GM18502 (cell line): Measurements from ENCODE around the gene SLC9A9.

Experiments
- ATAC-seq: cut with Tn5 transposase; IDR thresholded peaks from one replicate; pipeline ENCODE4 v1.9.1; 2021; ENCODE audit warnings: mild to moderate bottlenecking; ENCODE audit not compliant: unreplicated experiment, poor library complexity

SLC9A9 gene

DNA sequence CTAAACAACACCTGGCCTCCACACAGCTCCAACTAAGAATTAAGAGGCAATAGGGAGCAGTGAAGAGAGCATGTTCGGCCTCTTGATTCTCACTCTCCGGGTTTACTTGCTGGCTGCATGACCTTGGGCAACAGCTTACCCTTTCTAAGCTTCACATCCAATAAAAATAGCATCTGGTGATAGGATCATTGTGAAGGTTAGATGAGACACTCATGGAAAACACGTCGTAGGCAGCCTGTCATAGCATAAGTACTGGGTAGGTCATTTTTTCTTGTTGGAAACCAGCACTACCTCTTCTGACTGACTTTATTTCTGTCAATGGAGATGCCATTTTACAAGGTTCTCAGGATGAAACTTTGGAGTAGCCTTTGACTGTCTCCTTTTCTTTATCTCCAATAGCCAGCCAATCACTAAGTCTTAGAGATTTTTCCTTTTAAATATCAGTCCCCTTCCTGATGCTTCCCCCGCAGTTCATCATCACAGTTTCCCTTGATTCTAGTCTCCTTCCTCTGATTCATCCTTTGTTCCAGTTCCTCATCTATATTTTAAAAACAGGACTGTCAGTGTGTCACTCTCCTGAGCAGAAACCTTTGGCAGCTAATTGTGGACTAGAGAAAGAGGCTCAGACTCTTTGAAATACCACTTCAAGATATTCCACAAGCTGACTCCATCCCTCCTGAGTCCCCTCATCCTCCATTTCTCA is 271.5 kb downstream of the SLC9A9 start:
- ATAC-seq, result no peak

DNA sequence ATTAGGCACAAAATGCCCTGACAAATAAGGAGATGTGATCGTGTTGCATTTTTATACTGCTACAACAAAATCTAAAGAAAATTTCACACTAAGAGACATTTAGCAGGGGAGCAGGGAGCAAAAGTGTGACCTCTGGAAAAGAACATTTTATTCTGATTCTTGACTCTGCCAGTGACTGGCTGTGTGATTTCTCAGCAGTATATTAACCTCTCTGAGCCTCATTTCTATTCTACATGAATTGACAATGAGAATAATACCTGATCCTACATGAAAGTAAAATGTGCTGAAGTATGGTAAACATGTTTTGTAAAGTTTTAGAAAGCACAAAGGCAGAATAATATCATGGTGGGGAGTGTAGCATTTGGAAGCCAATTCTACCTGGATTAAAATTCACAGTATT is 273.3 kb downstream of the SLC9A9 start:
- no peak for ATAC-seq

DNA sequence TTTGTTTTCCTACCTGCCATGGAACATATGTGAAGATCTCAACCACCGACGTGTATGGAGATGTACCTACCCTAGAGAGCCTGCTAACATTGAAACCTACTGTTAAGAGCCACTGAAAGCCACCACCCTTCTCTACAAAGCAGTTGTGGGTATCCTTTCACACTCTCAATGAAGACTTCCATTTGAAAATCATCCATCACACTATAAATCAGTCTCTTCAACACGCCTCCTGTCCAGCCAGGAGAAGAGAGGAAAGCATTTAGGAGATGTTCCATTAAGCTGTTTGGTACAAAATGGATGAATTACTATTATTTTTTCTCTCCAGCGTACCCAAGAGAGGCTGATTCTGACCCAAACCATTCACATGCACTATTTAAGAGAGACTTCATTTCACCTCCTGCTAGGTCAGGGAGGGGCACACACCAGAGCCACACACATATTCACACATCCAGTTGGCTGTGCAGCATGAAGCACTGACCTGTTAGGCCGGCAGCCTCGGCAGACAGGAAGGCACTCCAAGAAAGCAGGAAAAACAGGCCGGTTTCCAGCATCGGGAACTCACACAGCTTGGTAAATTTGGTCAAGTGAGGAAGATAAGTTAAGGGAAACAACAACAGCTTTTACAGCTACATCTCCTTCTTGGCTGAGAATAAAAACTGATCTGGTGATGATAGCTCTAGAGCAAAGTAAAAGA is 274.5 kb downstream of the SLC9A9 start:
- no peak for ATAC-seq

DNA sequence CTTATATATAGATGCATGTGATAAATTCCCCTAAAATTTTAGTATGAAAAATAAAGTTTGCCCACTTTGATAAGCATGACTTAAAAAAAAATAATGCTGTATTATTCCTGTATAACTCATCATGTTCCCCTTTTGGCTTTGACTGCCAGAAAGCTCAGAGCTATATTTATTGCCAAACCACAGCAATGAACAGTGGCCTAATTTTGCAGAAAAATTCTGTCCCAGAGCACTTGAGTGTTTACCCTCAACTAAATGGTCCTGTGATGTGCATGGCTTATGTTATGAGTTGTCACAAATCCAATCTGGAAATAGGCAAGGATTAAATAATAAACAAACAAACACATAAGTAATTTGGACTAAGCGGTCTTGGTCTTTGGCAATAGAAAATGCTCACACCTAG is 276.7 kb downstream of the SLC9A9 start:
- no peak for ATAC-seq

DNA sequence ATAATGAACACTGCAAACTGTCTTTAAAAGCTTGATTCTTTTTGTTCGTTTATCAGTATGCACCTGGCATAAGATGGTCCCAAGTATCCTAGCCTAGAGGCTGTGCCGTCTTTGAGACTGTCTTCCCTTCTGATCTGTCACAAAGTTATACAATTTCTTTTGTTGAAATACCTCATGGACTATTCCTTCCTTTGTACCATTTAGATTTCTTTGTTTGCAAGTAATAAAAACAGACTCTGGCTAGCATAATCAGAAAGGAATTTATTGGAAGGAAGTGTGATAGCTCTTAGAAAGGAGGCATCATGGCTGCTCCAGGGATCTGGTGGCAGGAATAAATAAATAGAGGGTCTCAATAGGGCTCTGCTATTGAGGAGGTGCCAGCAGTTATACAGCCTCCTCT is 280.4 kb downstream of the SLC9A9 start:
- ATAC-seq, result no peak

DNA sequence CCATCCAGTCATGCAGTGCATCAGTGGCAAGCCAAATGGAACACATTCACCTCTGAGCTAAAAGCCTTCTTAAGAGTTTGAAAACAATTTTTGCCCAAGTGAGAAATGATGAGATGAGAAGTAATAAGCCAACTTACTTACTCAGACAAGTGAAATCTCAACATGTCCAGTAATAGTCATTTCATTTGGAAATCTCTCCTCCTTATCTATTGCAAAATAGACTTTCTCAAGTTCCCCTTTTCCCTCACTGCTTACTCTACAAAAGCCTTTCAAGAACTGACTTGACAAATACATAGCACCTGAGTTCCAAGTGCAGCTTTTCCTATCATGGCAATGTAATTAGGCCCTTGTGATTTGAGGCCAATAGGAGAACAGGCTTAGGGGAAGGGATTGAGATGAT is 282.3 kb downstream of the SLC9A9 start:
- no peak for ATAC-seq

DNA sequence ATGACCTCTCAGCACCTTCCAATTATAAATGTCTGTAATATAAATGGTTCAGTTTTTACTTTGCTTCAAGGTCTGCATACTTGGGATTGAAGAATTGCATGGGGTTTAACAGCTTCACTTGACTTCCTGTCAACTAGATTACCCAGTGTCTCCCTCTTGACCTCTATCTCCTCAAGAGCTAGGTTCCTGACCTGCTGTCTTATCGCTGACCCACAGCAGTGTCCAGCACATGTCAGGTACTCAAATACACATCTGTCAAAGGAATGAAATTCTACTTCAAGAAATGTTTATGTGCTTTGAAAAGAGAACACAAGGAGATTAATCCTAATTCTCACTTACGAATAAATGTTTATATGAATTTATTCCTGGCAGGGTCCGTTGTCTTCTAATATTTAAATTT is 284.5 kb downstream of the SLC9A9 start:
- no peak for ATAC-seq

DNA sequence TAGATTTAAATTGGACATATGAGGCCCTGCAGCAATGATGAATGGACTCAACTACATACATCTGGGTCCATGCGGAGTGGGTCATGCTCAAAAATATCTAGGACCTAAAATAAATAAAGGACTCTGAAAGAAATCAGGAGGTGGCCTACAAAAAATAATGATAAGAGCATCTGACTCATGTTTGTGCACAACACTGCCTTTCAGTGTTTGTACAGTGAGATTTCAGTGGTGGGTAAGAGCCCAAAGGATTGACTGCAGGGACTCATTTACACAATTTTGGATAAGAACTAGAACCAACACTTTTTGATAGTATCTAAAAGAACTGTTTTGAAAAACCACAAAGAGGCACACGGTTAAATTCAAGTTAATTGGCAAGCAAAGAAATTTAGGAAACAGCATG is 285.5 kb downstream of the SLC9A9 start:
- no peak for ATAC-seq

DNA sequence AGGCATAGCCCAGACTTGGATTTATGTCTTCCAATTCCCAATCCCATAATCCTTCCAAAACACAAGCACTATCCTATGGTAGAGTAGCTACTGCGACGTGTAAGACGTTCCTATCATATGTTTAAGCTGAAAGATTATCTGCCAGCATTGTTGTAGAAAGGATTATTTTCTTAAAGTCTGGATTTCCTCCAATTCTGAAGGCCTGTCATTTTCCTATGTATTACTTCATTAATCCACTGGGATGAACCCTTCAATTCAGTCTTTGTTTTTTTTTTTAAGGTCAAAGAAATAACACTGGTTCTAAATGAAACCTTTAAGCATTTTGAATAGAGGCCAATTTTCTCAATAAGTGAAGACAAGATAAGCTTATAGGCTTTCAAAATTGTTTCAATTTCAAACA is 289.0 kb downstream of the SLC9A9 start:
- no peak for ATAC-seq

DNA sequence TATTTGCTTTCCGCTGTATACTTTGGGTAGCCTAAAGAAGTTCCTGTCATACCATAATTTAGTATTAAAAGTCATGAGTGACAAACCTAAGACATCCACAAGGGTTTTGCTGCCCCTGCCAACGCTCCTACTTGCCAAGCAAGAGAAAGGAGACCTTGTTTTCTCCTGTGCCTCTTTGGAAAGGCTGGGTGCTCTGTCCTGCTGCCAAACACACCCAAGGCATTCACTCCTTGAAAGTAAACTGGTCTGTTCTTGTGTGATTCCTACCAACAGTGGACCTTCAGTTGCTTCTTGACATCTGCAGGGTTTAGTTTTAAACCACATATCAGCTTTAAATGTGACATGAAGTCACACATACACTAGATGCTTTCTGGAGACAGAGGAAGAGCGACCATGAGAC is 295.4 kb downstream of the SLC9A9 start:
- ATAC-seq, result no peak

DNA sequence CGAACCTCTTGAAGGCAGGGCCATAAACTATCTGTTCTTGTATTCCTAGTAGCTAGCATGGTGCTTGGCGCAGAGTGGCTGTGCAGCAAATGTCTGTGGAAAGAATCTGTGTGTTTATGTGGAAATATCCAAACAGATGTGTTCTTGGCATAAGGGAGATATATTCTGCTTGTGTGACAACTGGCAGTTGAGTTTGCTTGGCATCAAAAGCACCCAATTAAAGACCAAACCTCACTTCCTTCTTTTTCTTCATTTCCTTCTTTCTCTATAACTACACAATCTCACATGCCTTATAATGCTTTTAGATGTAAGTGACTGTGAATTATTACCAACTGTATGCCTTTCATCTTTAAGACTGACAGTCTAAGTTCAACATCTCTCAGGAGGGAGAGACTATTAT is 296.5 kb downstream of the SLC9A9 start:
- no peak for ATAC-seq

DNA sequence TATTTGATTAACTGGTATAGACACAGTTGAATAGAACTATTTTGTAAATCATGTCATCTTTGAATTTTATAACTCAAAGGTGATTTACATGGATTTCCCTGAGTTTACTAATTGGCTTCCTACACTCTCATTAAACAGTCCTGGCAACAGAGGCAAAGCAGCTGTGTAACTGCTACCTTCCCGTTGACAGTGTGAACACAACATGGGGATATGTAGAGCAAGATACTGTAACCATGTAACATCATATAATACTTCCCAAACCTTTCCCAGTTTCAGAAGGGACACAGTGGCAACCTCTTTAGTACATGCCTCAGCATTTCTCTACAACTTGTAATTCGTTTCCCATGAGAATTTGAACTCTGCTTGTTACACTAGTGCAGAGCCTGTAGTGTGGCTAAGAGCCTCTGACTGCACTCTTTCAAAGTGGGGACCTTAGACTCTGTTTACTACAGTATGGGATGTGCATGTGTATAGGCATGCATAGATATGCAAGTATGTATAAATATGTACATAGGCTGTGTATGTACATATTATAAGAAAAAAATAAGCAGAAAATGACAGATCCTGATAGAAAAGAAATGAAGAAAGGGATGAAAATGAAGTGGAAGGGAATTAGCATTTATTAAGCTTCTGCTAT is 299.3 kb downstream of the SLC9A9 start:
- ATAC-seq, result no peak

DNA sequence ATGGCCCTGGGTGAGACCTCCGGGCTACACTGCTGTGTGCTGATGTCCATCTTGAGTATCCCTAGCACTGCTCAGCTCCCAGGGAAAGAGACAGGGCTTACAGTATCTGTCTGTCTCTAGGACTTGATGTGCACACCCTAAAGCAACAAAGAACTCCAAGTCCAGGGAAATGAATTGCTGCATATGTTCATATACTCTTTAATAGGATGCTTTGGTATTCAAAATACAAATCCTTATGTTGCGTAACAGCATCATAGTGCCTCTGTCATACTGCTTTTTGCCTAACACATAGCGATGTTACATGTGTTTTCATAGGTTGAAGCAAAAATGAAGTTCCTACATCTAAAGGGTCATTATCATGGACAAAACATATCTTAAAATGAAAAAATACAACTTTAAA is 299.9 kb downstream of the SLC9A9 start:
- no peak for ATAC-seq

DNA sequence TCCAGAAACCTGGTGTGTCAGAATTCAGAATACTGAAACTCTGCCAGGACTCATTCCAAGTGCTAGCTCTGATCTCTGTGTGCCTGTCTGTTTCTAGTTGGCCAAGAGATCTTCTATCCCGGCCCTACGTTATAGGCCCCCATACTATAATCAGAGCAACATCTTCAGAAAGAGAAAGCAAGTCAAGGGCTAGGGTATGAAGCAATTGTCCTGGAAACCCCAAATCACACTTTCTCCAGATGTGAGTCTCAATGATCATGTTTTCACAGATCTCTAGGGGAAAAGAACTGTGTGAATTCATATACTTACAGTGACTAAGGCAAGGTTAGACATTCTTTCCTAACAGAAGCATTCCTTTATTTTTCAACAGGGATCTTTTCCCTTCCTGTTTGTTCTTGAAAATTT is 309.7 kb downstream of the SLC9A9 start:
- ATAC-seq, result no peak

DNA sequence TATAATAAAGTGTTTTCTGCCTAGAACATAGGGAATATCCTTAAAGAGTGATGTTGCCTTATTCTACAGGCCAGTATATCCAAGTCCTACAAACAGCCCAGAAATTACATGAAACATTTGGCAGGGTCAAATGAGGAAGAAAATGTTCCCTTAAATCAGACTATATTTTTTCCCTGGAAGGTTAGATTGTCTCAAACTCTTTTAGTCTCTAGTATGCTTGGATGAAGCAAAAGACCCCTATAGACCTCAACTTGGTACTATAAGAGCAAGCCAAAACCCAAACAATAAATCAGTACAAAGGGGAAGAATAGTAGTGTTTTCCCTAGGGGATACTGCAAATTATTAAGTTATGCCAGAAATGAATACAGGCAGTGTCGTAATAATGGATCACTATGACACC is 310.2 kb downstream of the SLC9A9 start:
- ATAC-seq, result no peak

DNA sequence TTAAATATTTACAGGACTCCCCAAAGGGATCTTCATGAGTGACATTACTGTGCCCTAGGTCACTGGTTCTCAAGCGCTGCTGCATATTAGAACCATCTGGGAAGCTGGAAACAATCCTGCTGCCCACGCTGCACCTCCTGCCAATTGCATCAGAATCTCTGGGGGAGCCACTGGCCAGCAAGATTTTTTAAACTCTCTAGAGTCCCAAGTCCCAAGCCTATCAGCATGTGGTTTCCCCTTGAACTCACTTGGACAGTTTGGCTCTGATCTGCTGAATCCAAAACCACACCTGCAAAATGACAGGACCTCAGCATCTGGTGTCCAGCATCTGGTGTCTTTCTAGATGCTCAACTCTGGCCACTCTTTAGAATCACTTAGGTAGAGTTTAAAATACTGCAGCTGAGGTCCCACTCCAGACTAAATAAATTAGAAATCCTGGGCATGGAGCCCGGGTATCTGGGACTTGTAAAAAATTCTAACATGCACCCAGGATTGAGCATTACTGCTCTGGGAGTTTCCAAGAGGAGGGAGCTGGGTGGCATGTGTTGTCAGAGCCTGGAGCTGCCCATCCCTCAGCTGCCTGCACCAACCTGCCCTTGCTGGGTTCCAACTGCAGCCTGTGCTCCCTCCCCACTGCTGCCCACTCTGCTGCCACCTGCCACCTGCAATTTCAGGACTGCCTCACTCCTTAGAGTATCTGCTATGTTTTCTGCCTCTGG is 311.3 kb downstream of the SLC9A9 start:
- no peak for ATAC-seq

DNA sequence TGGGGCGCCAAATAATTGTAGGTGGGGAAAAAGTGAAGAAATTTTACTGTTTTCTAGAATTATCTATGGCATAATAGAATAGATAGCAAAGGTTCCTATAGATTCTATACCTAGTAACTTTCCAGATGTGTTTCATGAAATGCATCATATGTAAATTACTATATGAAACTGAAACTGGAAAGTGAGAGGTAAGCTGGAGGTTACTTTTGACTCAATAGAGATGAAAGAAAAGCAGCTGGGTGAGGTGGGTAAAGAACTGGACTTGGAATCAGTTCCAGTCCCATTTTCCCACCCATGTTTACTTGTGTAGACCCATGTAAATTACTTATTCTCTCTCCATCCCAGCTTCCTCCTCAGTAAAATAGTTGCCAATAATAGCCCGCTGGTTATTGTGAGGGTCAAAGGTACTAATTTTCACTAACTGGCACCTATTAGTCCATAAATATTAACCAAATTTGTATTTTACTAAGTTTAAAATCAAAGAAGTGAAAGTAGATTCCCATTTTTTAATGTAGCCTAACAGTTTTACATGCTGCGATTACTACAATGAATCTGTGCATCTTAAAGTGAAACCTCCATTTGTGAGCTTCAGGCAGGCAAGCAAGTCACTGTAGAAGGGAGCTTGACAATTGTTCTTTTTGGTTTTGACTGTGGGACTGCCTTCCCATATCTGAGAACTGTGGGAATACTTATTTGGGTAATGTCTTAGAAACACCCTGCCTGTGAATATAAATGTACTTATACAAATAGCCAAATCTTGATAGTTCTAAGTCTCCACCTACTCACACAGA is 312.1 kb downstream of the SLC9A9 start:
- peak; percentile 96 for ATAC-seq

DNA sequence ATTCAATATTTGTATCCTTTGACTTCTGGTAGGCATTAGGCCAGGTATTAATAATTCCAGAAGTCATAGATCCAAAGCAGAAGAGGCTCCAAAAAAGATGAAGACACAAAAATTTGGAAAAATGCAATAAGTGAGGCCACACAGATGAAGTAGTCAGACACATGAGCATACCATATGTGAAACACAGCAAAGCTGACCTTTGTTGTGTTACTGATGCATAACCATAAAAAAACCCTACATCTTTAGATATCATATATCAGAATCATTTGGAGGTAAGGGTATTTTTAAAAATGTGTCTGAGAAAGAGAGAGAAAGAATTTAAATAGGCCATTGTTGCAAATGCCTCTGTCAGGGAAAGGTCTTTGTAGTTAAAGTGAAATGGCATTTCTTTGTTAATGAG is 314.9 kb downstream of the SLC9A9 start:
- ATAC-seq, result no peak

DNA sequence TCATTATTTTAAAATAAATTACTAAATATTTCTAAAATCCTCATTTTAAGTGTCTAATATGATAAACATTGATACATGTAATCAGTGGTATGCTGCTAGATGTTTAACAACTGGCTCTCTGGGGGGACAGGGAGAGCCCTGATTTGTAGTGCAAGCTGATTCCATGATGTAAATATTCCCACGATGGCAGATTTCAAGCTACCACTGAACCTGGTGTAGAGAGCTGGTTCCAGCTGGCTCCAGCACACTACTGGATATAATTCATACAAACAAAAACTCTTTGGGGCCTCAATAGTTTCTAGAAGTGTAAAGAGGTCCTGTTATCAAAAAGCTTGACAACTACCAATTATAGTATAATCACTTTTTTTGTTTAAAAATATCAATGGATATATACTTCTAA is 316.2 kb downstream of the SLC9A9 start:
- ATAC-seq, result no peak

DNA sequence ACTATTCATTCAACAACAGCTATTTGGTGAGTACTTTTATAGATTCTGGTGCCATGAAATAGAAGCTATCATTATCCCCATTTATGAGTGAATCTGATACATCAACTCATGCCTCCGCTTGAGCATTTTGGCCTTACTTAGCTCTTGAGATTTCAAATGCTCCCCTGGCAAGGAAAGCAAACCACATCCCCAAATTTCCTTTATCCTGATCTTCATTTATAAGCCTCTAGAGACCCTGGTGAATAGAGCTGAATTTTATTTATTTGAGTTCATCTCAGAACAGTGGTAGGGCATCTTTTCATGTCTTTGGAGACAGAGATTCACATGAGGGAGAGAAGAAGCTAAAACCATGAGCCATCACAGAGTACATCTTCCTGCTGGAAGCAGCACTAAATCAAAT is 317.2 kb downstream of the SLC9A9 start:
- no peak for ATAC-seq
